GM18873 (cell line): Measurements from ENCODE around the gene PDLIM7.

ENCODE experiments used
- ATAC-seq: cut with Tn5 transposase; IDR thresholded peaks from one replicate; pipeline ENCODE4 v1.9.1; 2021; ENCODE audit warnings: mild to moderate bottlenecking, moderate library complexity, moderate number of reproducible peaks; ENCODE audit not compliant: unreplicated experiment, low FRiP score

Gene PDLIM7

GRCh38 chr5:177434437-177434836 lies 63.0 kb downstream of the PDLIM7 start:
- no peak for ATAC-seq

GRCh38 chr5:177433658-177434217 lies 63.7 kb downstream of the PDLIM7 start:
- ATAC-seq = no peak
